Brain microvascular endothelial cell (primary cell): ENCODE results near the gene REPIN1.

ENCODE experiments used
- DNase-seq: peaks from one replicate; pipeline ENCODE4 v3.0.0-alpha.2; 2020
- H3K27ac ChIP-seq: fragments of 250-450 bp; sonication (Bioruptor Pico); 2 replicates; pipeline ENCODE4 v1.5.1; 2020; ENCODE audit warnings: mild to moderate bottlenecking, moderate library complexity
- H3K27me3 ChIP-seq: fragments of 250-450 bp; sonication (Bioruptor Pico); replicated peaks from 2 replicates; pipeline ENCODE4 v1.5.1; 2020; ENCODE audit warnings: mild to moderate bottlenecking
- H3K36me3 ChIP-seq: fragments of 250-450 bp; sonication (Bioruptor Pico); replicated peaks from 2 replicates; pipeline ENCODE4 v1.5.1; 2020; ENCODE audit warnings: mild to moderate bottlenecking
- H3K4me3 ChIP-seq: 2 replicates; pipeline ENCODE4 v1.5.1; 2011; ENCODE audit warnings: low read depth, mild to moderate bottlenecking, control low read depth, low read length, moderate library complexity
- CTCF ChIP-seq: IDR thresholded peaks from 2 replicates; pipeline ENCODE4 v1.5.1; 2011; ENCODE audit warnings: low read depth, mild to moderate bottlenecking, moderate library complexity, low read length, control low read depth, inconsistent platforms; ENCODE audit errors: missing control alignments
- in situ Hi-C: cut with HindIII; loops from 2 replicates; pipeline ENCODE4 v1.10.0; 2017; ENCODE audit warnings: low sequenced_read_pairs, low pct_ligation_motif_present

The REPIN1 gene

GRCh38 chr7:150368884-150369747, 494 bp downstream of the REPIN1 start:
- TF ChIP-seq CTCF: no peak
- DNase-seq: peak; percentile 44
- no peaks in the 10 kb centered on the region for H3K27me3 ChIP-seq
- peak overlapping the region; percentile 70 for H3K27ac ChIP-seq
- peaks cover 27% of the 10 kb centered on the region for H3K36me3 ChIP-seq
- in situ Hi-C loops: no loop called here
- H3K4me3 ChIP-seq: peak overlapping the region; percentile 83

- DNase-seq: no peak
- H3K27ac ChIP-seq: peak overlapping the region; percentile 70
Measured at GRCh38 chr7:150369748-150370501, 1.3 kb downstream of the REPIN1 start.

GRCh38 chr7:150370612-150371071, 2.0 kb downstream of the REPIN1 start:
- in situ Hi-C loops: no loop called here
- no peaks in the 10 kb centered on the region for H3K27me3 ChIP-seq
- peak; percentile 27 for TF ChIP-seq CTCF
- H3K27ac ChIP-seq: peak overlapping the region; percentile 70
- peak overlapping the region; percentile 83 for H3K4me3 ChIP-seq
- peaks cover 30% of the 10 kb centered on the region for H3K36me3 ChIP-seq
- peak; percentile 86 for DNase-seq

More at GRCh38 chr7:150369748-150370501, 1.3 kb downstream of the REPIN1 start:
- TF ChIP-seq CTCF: no peak
- in situ Hi-C loops: no loop called here
- Histone ChIP-seq H3K4me3 (peak overlapping the region; percentile 83), H3K27me3 (no peaks in the 10 kb centered on the region), H3K36me3 (peaks cover 30% of the 10 kb centered on the region)

- no peak overlapping the region for H3K4me3 ChIP-seq
- in situ Hi-C loops: no loop called here
- H3K27ac ChIP-seq: peak overlapping the region; percentile 70
- DNase-seq: no peak
- no peak for TF ChIP-seq CTCF
- H3K36me3 ChIP-seq: peaks cover 30% of the 10 kb centered on the region
- H3K27me3 ChIP-seq: no peaks in the 10 kb centered on the region
Measured at GRCh38 chr7:150371131-150371995, 2.7 kb downstream of the REPIN1 start.

GRCh38 chr7:150371996-150372270, 3.3 kb downstream of the REPIN1 start:
- DNase-seq: no peak
- no peaks in the 10 kb centered on the region for H3K27me3 ChIP-seq
- no peak overlapping the region for H3K27ac ChIP-seq
- H3K4me3 ChIP-seq: no peak overlapping the region
- in situ Hi-C loops: no loop called here
- TF ChIP-seq CTCF: no peak
- peaks cover 30% of the 10 kb centered on the region for H3K36me3 ChIP-seq
